ENCODE results near the gene HYLS1.
"Not testable (repeated sequence)": the region's sequence is repeated elsewhere in the genome, so short reads cannot be mapped to it uniquely, and the experiment has no call there.

DNA sequence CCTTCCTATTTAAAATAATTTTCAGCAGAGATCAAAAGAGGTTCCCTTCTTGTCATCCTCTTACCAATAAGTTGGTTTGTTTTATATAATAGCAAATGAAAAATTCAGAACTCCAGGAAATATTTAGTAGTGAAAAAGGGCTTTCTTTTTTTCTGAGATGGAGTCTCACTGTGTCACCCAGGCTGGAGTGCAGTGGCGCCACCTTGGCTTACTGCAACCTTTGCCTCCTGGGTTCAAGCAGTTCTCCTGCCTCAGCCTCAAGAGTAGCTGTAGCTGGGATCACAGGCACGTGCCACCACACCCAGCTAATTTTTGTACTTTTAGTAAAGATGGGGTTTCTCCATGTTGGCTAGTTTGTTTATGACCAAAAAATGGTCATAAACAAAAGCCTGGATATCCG is 27.1 kb downstream of the HYLS1 start:
- TF ChIP-seq POLR2AphosphoS5, CTCF (IDR thresholded peaks at IDR 0.05): not testable (repeated sequence)
